Measurements from ENCODE around the gene PIK3R6.

DNA sequence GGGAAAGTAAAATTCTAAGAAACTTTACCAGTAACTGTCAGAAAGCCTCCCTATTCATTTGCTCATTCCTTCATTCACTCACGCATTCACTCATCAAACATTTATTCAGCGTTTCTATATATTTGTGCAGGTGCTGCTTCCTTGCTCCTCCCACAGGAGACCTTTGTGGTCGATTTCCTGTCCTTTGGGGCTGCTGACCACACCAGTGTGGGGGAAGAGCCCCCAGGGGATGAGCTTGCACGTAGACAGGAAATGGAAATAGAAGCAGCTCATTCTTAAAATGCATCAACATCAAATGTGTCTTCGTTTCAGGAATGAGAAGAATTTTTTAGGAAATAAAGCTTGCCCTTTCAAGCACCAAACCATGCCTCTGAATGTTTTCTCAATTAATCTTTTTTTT, 9.6 kb downstream of the PIK3R6 start:
- no peak for TF ChIP-seq GATA2 (IDR thresholded peaks at IDR 0.05; ENCODE audit: low read depth, low read length)
- no peak for TF ChIP-seq GATA3 (IDR thresholded peaks at IDR 0.05; ENCODE audit: low read depth, low read length)

All from SH-SY5Y (cell line).